DMS 273 (cell line): ENCODE data around the gene SPOP.

ENCODE experiments used
- DNase-seq: peaks from one replicate; lab custom pipeline; 2025; ENCODE audit not compliant: unreplicated experiment; lab: John Stamatoyannopoulos, UW

SPOP gene

DNA sequence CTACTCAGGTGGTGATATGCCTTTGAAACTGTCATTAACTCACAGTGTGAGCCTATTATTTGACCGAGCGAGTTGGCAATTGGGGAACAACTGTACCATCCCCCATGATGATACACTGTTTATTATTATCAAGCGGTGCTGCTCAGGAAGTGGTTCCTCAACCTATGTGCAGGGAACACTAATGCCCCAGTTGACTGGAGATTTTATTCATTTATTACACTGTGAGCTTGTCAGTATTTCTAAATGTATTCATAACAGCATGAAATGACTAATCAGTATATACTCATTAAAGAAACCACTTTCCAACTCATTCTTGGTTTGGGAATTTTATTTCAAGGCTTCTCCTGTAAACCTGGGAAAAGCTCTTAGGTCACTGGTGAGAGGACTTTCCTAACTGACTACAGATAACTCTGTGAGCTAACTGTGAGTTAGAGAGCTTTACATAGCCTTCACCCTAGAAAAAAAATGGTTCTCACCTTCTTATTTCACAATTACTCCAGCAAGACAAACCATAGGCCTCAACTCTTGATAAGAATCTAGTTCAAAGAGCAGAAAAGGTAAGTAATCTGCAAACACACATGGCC, 59.8 kb downstream of the SPOP start:
- DNase-seq, result no peak

DNA sequence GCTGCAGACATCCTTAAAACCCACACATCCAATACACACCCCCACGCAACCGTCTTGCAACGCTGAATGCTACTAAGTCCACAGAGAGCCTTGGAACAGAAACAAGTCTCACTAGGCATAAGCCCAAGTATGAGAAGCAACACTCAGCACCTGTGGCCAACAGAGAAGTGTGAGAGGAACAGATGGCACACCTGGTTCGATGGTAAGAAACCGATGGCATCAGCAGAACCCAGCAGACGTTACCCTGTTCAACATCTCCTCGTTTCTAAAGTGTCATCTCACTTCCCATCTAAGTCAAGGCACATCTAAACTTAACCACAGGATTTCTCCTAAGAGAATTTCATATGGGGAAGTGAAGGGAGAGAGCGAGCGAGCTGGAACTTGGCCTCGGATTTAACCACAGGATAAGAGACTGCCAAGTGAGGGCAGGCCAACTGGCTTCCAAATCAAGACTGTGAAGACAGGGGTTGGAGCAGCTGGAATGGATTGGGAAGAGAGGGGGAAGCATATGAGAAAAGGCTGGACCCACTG, 61.2 kb downstream of the SPOP start:
- DNase-seq, result peak; percentile 21

DNA sequence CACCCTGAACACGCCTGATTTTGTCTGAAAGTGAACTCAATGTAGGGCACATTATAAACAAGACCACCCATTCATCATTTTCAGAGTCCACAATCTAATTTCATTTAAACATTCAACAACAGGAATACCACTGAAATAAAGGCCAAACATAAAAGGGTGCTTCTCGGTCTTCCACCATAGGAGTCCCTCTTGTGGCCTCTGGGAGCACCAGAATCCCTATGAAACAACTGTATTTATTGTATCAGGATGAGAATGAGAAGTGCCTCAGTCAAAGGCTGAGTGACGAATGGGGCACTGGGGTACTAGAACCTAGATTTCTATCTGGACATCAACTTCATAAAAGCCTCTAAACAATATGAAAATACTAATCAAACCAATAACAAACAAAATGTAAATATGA, 61.8 kb downstream of the SPOP start:
- peak; percentile 18 for DNase-seq

DNA sequence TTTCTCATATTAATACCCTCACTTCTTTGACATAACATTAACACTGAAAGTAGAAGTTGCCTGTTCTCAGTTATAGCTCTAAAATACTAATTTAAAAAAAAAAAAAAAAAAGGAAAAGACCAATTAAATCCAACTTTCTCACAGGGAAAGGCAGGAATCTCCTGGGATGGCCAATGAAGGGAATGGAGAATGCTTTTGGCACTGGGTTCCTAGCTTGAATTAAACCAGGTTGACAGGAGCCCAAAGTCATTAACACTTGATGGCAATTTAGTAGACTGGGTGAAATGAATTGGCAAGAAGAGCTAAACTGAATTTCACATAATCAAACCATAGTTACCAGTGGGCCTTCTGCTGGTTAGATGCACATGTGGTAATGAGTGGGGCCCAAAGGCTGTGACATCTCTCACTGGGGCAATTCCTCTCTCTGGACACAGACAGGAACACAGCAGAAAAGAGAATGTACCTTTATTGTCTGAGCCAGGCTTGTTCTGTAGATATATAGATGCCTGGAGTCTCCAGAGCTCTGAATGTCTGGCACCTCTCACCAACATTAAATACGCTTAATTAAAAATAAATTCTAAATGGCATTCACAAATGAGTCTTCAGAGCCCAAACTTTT, 64.6 kb downstream of the SPOP start:
- DNase-seq, result no peak

DNA sequence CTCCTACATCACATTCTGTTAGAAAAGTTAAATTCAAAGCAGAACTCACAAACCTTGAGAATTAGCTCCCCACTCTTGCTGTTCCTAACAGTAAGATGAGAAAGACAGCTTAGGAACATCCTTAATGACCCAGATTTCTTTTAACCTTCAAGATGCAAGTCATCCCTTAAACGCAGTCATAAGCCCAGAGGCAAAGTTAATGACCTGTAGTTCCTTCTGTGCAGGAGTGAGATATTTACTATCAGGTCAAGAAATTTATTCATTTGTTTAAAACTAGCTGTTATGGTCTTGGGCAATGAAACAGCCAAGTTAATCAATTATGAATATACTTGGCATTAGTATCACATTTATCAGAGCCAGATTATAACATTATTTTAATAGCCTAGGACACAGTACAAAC, 65.2 kb downstream of the SPOP start:
- DNase-seq, result no peak

DNA sequence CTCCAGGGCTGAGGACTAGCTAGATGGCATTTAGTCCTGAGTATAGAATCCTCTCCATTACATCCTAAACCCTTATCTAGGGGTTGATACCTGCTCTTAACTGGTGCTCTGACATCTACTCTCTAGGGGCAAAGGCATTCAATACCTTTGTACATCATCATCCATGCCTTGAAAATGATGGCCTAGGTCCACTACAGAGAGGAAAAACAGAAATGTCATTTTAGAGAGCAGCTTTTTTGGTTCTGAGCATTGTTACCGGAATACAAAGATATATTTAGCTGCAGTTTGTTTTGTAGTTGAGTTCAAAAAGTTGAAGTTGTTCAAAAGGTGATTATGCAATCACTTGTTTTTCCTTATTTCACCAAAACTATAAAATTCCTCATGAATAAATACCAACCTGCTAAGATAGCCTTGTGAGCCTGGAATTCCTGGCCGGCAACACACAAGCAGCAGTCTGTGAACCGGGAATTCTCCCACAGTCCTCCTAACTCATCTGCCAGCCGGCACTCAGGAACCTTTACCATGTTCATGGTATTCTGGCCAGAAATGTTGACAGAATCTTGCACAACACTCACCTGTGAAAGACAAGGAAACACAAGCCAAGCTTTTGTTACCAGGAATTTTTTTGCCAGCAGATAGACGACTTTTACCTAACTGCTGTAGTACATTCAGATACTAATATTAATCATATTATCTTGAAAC, 66.9 kb downstream of the SPOP start:
- no peak for DNase-seq

DNA sequence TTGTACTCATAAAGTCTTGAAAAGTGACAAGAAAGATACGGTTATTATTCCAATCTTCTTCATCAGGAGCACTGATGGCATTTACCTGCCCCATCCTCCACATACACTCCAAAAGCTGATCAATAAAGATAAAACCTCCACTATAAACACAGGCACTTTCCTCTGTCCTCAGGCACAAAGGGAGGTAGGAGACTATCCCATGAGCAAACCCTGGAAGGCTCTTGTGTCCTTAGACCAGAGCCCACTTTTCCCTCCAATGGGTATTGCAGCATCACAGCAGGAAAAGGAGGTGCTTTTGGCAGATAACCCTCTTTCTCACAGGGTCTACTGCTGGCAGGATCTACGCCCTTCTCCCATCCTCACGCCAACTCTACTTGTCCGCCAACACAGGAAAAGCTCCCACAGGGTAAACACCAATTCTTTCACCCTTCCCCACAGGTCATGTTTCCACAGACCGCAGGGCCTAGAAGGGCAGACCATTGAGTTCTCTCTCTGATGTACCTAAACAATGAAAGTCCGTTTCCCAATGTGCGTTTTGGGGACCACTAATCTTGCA, 73.5 kb downstream of the SPOP start:
- no peak for DNase-seq

DNA sequence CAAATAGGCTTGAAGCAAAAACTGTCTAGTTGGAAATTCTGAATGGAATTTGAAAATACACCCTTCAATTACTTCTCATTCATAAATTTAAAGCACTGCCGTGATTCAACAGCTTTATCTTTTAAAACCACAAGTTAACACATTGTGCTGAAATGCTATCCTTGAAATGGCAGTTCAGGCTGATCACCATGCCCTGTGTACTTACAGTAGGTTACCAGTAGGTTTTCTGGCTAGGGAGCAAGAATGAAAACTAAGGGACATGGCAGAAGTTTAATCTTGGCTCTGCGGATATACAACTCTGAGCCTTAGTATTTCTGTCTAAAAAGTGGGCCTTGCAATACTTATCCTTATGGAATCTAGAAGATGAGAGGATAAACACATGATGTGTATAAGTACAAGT, 74.2 kb downstream of the SPOP start:
- DNase-seq, result no peak

DNA sequence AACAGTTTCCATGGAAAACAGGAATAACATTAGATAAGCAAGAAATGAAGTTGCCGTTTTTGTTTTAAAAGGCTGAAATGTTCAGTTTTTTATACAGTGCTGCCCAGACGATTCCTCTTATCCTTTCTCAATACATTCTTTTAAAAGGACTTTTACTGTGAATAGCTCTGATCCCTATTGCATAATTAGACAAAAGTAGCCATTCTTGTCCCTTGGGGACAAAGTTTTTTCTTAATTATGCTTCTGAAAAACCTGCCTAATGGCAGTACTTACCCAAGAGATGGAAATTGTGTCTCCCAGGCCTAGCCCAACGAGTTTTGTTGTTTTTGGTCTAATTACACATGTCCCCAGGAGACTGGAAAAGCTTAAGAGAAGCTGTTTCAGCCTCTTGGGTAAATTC, 74.7 kb downstream of the SPOP start:
- DNase-seq, result no peak

DNA sequence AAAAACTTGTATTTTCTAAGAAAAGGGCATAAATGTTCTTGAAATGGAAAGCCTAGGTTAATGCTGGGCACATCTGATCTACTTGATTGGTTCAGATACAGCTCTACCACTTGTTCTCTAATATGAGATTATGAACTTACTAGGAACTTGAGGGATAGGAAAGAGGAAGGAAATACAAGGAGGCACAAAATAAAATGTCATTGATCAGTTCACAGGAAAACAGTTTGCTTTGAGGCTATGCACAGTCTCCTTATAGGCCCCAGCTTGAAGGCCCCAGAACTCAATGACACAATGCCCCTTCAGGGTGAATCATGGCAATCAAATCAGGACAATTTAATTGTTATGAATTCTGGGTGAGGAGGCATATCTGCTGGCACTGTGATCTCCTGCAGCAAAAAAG, 75.1 kb downstream of the SPOP start:
- no peak for DNase-seq

DNA sequence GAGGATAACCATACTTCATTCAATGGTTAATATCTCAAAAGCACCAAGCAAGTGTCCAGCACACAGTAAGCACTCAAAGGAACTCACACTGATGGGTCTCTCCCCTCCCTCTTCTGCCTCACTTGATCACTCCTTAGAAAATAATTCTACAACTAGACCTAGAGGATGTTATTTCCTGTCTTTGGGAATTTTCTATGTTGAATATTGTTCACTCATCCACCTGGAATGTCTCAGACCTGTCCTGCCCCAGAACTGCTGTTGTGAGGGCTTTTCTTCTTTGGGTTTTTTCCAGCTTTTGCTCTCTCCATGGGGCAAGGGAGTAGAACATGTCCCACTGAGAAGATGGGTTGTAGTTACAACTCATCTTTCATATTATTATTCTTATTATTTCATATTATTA, 76.9 kb downstream of the SPOP start:
- no peak for DNase-seq

DNA sequence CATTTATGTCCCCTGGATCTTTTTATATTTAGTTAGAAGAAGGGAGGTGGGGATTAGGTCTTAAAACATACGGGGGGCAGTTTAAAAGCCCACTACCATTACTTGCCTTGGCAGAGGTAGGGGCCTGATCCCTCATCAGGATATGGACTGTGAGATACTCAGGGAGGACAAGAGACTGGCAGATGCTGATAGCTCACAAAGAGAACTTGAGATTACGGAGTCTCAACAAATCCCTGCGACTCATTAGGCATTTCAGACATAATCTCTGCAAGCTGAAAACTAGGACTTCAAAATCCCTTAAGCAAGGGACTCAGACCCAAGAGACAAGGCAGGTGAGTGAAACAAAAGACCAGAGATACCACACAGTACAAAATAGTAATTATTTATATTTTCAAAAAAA, 79.0 kb downstream of the SPOP start:
- DNase-seq, result no peak

DNA sequence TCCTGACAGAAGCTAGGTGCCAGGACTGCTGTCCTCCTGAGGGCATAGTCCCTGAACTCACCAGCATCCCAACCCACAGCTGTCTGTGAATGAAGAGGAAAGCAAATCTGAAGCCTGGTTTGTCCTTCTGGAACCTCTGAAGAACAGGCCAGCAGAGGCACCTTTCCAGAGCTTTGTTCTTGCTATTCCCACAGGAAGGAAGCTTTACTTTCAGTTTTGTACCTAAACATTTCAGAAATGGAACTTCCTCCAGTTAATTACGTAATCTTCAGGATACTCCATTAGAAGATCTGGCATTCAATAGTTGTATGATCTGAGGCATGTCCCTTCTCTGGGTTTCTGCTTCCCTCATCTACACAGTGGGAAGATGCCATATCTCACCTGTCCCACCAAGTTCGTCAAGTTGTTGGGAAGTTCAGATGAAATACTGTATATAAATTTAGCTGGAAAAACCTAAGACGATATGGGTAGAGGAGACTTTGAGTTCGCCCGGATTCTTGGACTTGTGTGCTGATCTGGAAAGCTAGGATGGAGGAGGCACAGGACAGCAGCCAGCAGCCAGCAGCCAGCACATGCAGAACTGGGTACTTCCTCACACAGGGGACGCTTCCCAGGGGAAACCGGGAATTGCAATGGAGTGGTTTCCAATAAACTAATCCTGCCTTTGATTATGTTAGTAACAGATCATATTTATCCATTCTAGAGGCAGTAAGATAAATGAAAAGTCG, 79.8 kb downstream of the SPOP start:
- DNase-seq, result no peak

DNA sequence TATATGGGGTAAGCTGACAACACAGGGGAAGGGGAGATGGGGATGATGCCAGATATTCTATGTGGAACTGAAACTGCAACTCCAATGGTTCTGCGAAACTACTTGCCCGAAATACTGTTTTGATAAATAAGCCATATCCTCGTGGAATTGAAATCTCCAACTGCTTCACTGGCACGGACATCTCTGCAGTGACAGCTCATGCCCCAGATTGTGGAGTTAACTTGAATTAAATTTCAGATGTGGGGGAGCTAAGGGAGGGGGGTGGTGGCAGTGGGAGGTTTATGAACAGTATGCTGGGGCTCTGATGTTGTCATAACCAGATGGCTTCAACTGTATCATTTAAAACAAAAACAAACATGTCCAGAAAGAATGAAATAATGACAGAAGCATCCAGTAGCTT, 80.5 kb downstream of the SPOP start:
- DNase-seq, result no peak

DNA sequence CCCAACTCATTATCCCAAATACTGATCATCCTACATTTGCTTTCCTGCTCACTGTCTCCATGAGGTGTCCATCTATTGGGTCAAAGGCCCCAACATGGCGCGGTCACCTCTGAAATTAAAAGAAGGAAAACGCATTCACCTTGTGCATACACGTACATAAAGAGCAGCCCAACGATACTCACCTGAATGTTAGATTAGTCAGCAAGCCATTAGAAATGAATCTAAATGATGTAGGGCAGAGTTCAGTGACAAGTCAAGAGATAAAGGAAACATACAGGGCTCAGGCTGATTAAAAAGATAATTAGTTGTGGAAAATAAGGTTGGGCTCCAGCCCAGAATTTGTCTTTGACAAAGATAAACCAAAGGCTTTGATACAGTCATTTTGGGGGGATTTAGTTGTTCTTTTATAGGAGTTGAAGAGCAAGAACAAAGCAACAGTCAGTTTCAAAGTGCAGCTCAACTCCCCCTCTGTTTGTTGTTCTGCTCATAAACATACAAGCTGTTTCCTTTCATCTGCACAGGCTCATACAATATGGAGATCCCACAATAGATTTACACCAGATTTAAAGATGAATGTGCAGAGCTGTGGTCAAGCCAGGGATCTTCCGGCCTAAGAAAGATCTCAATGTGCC, 81.2 kb downstream of the SPOP start:
- DNase-seq, result no peak

DNA sequence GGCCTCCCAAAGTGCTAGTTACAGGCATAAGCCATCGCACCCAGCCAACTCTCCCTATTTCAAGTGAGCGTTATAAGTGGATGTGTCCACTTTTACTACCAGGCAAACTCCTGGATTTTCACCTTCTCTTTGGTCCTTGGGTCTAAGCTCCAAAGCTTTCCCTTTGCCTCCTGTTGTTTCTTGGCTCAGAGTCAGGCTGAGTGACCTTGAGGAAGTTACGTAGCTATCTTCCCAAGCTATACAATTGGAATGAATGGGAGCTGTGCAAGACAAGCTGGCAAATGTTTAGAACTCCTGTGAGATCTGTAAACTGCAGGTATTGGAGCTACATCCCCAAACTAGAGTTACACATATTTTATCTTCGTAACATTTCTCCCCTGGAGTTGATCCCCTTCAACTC, 81.9 kb downstream of the SPOP start:
- DNase-seq, result no peak

DNA sequence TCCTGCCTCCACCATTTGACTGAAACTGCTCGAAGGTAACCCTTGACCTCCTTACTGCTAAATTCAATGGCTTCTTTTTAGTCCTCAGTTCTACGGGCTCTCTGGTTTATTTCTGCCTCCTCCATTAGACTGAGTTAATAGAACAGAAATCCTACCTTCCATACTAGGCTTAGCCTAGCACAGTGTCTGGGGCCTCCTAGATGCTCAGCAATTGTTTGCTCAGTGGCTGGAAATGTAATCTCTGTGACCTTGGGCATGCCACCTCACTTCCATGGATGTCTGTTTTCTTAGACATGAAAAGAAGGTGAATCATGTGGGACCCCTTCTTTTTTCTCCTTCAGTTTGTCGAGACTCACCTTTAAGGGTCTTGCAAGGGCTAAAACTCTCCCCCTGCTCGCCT, 82.6 kb downstream of the SPOP start:
- no peak for DNase-seq

DNA sequence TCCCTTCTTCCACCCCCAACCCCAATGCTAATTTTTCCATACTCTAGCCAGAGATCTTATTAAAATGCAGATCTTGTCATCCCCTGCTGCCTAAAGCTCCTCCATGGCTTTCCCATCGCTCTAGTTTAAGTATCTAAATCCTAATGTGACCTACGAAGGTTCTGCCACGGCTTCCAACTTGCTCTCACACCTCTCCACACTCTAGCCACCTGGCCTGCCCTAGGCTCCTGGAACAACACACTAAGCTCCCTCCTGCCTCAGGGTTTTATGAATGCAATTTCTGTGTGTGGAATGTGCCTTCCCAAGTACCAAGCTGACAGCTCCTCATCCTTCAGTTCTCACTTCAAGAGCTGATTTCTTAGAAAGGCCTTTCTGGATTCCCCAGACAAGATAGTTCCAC, 85.6 kb downstream of the SPOP start:
- no peak for DNase-seq

DNA sequence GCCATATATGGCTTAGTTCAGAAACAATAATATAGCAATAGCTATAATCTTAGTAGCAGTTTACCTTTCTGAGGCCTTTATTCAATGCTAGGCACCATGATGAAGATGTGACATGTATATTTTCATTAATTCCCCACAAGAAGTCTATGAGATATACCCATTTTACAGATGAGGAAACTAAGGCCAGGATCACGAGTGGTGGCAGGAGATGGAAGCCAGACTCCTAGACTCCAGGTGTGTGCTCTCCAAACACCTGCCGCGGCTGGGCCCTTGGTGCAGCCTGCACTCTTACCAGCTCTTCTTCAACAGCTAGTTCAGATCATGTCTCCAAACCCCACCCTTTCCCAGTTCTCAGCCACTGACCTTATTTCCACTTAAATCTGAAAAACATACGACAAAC, 87.0 kb downstream of the SPOP start:
- no peak for DNase-seq

DNA sequence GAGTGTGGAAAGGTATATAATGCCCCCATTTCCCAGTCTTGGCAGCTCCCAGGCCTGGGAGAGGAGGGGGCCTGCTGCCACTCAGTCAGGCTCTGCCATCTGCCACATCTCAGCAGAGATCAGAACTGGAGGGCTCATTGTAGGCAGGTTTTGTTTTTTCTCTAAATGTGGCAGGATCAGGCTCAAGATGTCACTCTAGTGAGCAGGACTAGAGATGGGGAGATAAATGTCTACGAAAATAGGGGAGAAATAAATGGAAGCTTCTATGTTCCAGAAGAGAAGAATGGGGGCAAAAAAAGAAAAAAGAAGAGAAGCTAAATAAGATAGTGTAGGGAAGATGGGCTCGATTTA, 88.3 kb downstream of the SPOP start:
- peak; percentile 56 for DNase-seq
